PC-9 (cell line): ENCODE measurements around the gene CCDC148. TPM values are rescaled to one million over a fixed set of nuclear protein-coding genes. Genes with fewer than 3 reads are reported as not detected.

Experiments used
- BruUV-seq: library from RNA; stranded (reverse); fragments of 400-500 nt; replicated peaks from 2 replicates; lab custom pipeline; 2021; lab: Mats Ljungman, UMichigan
- CTCF ChIA-PET: fragments of 300-600 bp; sonication (Branson Sonifier 250); formaldehyde crosslinking; loops from one replicate; lab custom pipeline; 2022; ENCODE audit warnings: antibody characterized with exemption; lab: Charles Lee
- POLR2A ChIA-PET: fragments of 300-600 bp; sonication (Branson Sonifier 250); formaldehyde crosslinking; loops from one replicate; lab custom pipeline; 2022; ENCODE audit warnings: antibody characterized with exemption; ENCODE audit not compliant: unreplicated experiment; lab: Charles Lee
- DNase-seq, 2 experiments: peaks; one replicate each; pipeline versions ENCODE4 v3.0.0 to v3.0.0-alpha.2; 2015 to 2022; ENCODE audit warnings: mixed read lengths in 1 of 2
- H2AFZ ChIP-seq: fragments of 200-600 bp; sonication (generic); 2 replicates; pipeline ENCODE4 v1.8.1; 2017; ENCODE audit warnings: antibody characterized with exemption
- H3F3A ChIP-seq: fragments of 200-600 bp; sonication (generic); 2 replicates; pipeline ENCODE4 v1.8.1; 2017; ENCODE audit warnings: antibody characterized with exemption, mild to moderate bottlenecking, low read depth; ENCODE audit not compliant: insufficient read depth
- H3K27ac ChIP-seq: fragments of 200-600 bp; sonication (generic); 2 replicates; pipeline ENCODE4 v1.6.1; 2016; ENCODE audit warnings: mixed run types
- H3K27me3 ChIP-seq: fragments of 200-600 bp; sonication (generic); 2 replicates; pipeline ENCODE4 v1.6.1; 2016; ENCODE audit warnings: low read depth, mixed run types; ENCODE audit not compliant: insufficient read depth
- H3K36me3 ChIP-seq: fragments of 200-600 bp; sonication (generic); 2 replicates; pipeline ENCODE4 v1.6.1; 2016; ENCODE audit warnings: low read depth, mixed run types
- H3K4me1 ChIP-seq: fragments of 200-600 bp; sonication (generic); replicated peaks from 2 replicates; pipeline ENCODE4 v1.6.1; 2016; ENCODE audit warnings: mixed run types; ENCODE audit not compliant: insufficient read depth
- H3K4me2 ChIP-seq: fragments of 200-600 bp; sonication (generic); 2 replicates; pipeline ENCODE4 v1.6.1; 2017; ENCODE audit warnings: mixed run types
- H3K4me3 ChIP-seq: fragments of 200-600 bp; sonication (generic); 2 replicates; pipeline ENCODE4 v1.6.1; 2016; ENCODE audit warnings: mixed run types
- H3K79me2 ChIP-seq: fragments of 200-600 bp; sonication (generic); 2 replicates; pipeline ENCODE4 v1.6.1; 2017; ENCODE audit warnings: low read depth, mixed run types
- H3K9me2 ChIP-seq: fragments of 200-600 bp; sonication (generic); 2 replicates; pipeline ENCODE4 v1.8.1; 2017; ENCODE audit warnings: mild to moderate bottlenecking; ENCODE audit not compliant: insufficient read depth
- H3K9me3 ChIP-seq: fragments of 200-600 bp; sonication (generic); 2 replicates; pipeline ENCODE4 v1.8.1; 2016; ENCODE audit warnings: low read depth; ENCODE audit not compliant: insufficient read depth
- H4K20me1 ChIP-seq: fragments of 200-600 bp; sonication (generic); 2 replicates; pipeline ENCODE4 v1.8.1; 2017; ENCODE audit not compliant: insufficient read depth
- CTCF ChIP-seq: fragments of 200-600 bp; sonication (generic); conservative IDR thresholded peaks from 2 replicates; pipeline ENCODE4 v1.6.1; 2017; ENCODE audit warnings: mixed run types, antibody characterized with exemption, mild to moderate bottlenecking, moderate library complexity
- EZH2 ChIP-seq: fragments of 200-600 bp; sonication (generic); IDR thresholded peaks from 2 replicates; pipeline ENCODE4 v1.8.0; 2017; ENCODE audit warnings: antibody characterized with exemption, low read depth
- intact Hi-C: fragments of 100-400 bp; cut with micrococcal nuclease; formaldehyde crosslinking; loops from one replicate; pipeline ENCODE4 v1.10.0; 2022; ENCODE audit not compliant: unreplicated experiment
- total RNA-seq: library from RNA; stranded (reverse); gene quantifications from 2 replicates; pipeline ENCODE4 v1.2.3, GENCODE V29; 2021

CCDC148 gene
- total RNA-seq, 1 experiment from 2014 or later: 1.8 TPM

- DNase-seq: no peak
- intact Hi-C loops: no loop called here
- CTCF ChIA-PET: no interaction called here
- BruUV-seq: no TSS peak
- no peaks in the 10 kb centered on the region for H4K20me1 ChIP-seq
- H3K9me2 ChIP-seq: no peaks in the 10 kb centered on the region
- H3F3A ChIP-seq: no peaks in the 10 kb centered on the region
- no peak overlapping the region for H3K4me2 ChIP-seq
- no peaks in the 10 kb centered on the region for H3K36me3 ChIP-seq
- no peak overlapping the region for H2AFZ ChIP-seq
- H3K79me2 ChIP-seq: no peaks in the 10 kb centered on the region
- H3K27ac ChIP-seq: no peak overlapping the region
- H3K27me3 ChIP-seq: no peaks in the 10 kb centered on the region
- no peak overlapping the region for H3K4me3 ChIP-seq
- no peaks in the 10 kb centered on the region; the same call in 1 of the 2 replicates for H3K4me1 ChIP-seq
- POLR2A ChIA-PET: no interaction called here
- no peaks in the 10 kb centered on the region for H3K9me3 ChIP-seq
- no peak for TF ChIP-seq EZH2
- TF ChIP-seq CTCF: no peak
These were observed 324.5 kb downstream of the CCDC148 start for GRCh38 chr2:158131919-158132566.

GRCh38 chr2:158131483-158131912 lies 325.1 kb downstream of the CCDC148 start:
- Histone ChIP-seq H3F3A (no peaks in the 10 kb centered on the region), H4K20me1 (no peaks in the 10 kb centered on the region), H3K27me3 (no peaks in the 10 kb centered on the region), H3K27ac (no peak overlapping the region), H3K9me3 (no peaks in the 10 kb centered on the region), H3K4me3 (no peak overlapping the region), H2AFZ (no peak overlapping the region), H3K79me2 (no peaks in the 10 kb centered on the region), H3K36me3 (no peaks in the 10 kb centered on the region), H3K9me2 (no peaks in the 10 kb centered on the region), H3K4me2 (no peak overlapping the region), H3K4me1 (no peaks in the 10 kb centered on the region; the same call in 1 of the 2 replicates)
- no peak for DNase-seq
- ChIA-PET CTCF (no interaction called here), POLR2A (no interaction called here)
- BruUV-seq: no TSS peak
- intact Hi-C loops: no loop called here
- no peak for TF ChIP-seq EZH2

- Histone ChIP-seq H3K4me1 (no peaks in the 10 kb centered on the region; the same call in 1 of the 2 replicates), H2AFZ (0 out of 2 replicates have a peak overlapping the region, but pooled peaks have one; percentile 39), H3K9me2 (no peaks in the 10 kb centered on the region), H3K27ac (no peak overlapping the region), H3F3A (no peaks in the 10 kb centered on the region), H3K4me3 (no peak overlapping the region), H4K20me1 (no peaks in the 10 kb centered on the region), H3K27me3 (no peaks in the 10 kb centered on the region), H3K4me2 (0 out of 2 replicates have a peak overlapping the region, but pooled peaks have one; percentile 19), H3K36me3 (no peaks in the 10 kb centered on the region), H3K9me3 (no peaks in the 10 kb centered on the region), H3K79me2 (no peaks in the 10 kb centered on the region)
- ChIA-PET POLR2A (no interaction called here), CTCF (no interaction called here)
- intact Hi-C loops: no loop called here
- DNase-seq: no peak
- TF ChIP-seq EZH2 (no peak), CTCF (no peak)
- BruUV-seq: no TSS peak
These were observed 325.6 kb downstream of the CCDC148 start for GRCh38 chr2:158130832-158131473.
